ENCODE data around the gene DOCK4. TPM values are rescaled to one million over a fixed set of nuclear protein-coding genes. Genes with fewer than 3 reads are reported as not detected.
"Not testable (repeated sequence)": the region's sequence is repeated elsewhere in the genome, so short reads cannot be mapped to it uniquely, and the experiment has no call there.

Gene DOCK4
- total RNA-seq, 2 experiments from 2014 or later, result 0.36 to 1.1 TPM

- H3K27ac Mint-ChIP-seq, result no peak overlapping the region
- H3K4me3 Mint-ChIP-seq, result no peak overlapping the region
- DNase-seq, result no peak
- H3K36me3 Mint-ChIP-seq, result no peaks in the 10 kb centered on the region
- intact Hi-C loops (cut with micrococcal nuclease), result no loop called here
- H3K4me1 Mint-ChIP-seq (ENCODE audit: low read depth), result no peaks in the 10 kb centered on the region
- ChIA-PET POLR2A (no interaction called here), CTCF (no interaction called here)
- no peaks in the 10 kb centered on the region for H3K27me3 Mint-ChIP-seq
- peaks cover 14% of the 10 kb centered on the region for H3K9me3 Mint-ChIP-seq
These were observed 269.0 kb downstream of the DOCK4 start for GRCh38 chr7:111937163-111937562.

DNA sequence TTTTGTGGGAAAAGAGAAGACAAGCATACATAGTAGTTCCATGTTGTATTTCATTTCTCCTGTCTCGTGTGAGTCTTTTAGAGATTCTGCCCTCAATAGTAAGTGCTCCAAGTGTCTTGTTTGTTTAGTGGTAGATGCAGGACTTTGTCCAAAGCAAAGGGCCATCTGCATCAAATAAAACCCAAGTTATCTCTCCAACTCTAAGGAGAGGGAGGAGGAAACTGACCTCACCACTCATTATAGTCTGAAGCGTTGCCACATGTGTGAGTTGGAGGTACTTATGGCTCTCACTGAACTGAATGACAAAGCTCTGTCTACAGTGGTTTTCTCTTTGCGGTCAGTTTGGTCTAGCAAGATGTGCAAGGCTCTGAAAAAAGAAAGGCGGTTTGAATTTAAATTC, 272.6 kb downstream of the DOCK4 start:
- no peak overlapping the region for H3K4me3 Mint-ChIP-seq
- ChIA-PET POLR2A (no interaction called here), CTCF (no interaction called here)
- H3K27me3 Mint-ChIP-seq, result no peaks in the 10 kb centered on the region
- H3K36me3 Mint-ChIP-seq, result no peaks in the 10 kb centered on the region
- intact Hi-C loops (cut with micrococcal nuclease), result no loop called here
- peaks cover 2% of the 10 kb centered on the region for H3K4me1 Mint-ChIP-seq (ENCODE audit: low read depth)
- H3K9me3 Mint-ChIP-seq, result no peaks in the 10 kb centered on the region
- no peak for DNase-seq
- H3K27ac Mint-ChIP-seq, result no peak overlapping the region

DNA sequence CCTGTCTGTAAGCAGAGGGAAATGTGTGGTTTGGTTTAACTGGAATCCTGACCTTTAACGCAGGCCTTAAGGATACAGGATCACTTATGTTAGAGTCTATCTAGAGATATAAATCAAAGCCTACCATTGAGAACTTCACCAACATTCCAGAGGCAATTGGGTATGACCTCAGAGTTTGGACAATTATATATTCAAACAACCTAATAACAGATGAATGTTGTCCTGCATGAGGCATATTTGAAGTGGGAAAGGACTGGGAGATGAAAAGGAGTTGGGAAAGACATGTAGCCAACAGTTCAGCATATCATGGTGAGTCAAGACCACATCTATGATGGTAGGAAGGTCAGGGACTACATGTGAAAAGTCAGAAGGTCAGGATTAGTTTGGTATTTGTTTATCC, 274.2 kb downstream of the DOCK4 start:
- no peak for DNase-seq
- Mint-ChIP-seq H3K4me3 (no peak overlapping the region), H3K9me3 (no peaks in the 10 kb centered on the region), H3K36me3 (no peaks in the 10 kb centered on the region), H3K27ac (no peak overlapping the region), H3K4me1 (ENCODE audit: low read depth) (peaks cover 2% of the 10 kb centered on the region), H3K27me3 (no peaks in the 10 kb centered on the region)
- ChIA-PET POLR2A (no interaction called here), CTCF (no interaction called here)
- intact Hi-C loops (cut with micrococcal nuclease), result no loop called here

- Mint-ChIP-seq H3K9me3 (no peaks in the 10 kb centered on the region), H3K4me3 (no peak overlapping the region), H3K27me3 (no peaks in the 10 kb centered on the region), H3K36me3 (no peaks in the 10 kb centered on the region), H3K4me1 (ENCODE audit: low read depth) (peaks cover 2% of the 10 kb centered on the region), H3K27ac (no peak overlapping the region)
- intact Hi-C loops (cut with micrococcal nuclease), result no loop called here
- no peak for DNase-seq
- POLR2A ChIA-PET, result no interaction called here
- CTCF ChIA-PET, result no interaction called here
These were observed 275.1 kb downstream of the DOCK4 start for GRCh38 chr7:111931016-111931517.

DNA sequence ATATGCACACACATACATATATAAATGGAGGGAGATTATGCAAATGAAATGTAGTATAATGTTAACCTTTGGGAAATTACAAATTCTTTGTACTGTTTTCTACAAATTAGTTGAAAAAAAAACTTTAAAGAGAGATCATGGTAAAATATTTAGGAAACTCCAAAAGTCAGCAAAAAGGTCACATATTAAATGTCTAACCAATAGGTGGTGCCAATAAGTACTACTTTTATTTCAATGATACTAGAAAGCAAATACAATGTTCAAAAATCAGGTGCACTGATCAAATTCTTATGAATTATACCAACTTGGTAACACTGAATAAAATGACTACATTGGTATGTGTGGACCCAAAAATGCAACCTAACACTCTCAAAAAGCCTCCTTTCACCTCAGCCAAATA, 276.9 kb downstream of the DOCK4 start:
- ChIA-PET POLR2A (no interaction called here), CTCF (no interaction called here)
- H3K4me3 Mint-ChIP-seq, result no peak overlapping the region
- intact Hi-C loops (cut with micrococcal nuclease), result no loop called here
- H3K4me1 Mint-ChIP-seq (ENCODE audit: low read depth), result peaks cover 2% of the 10 kb centered on the region
- H3K9me3 Mint-ChIP-seq, result no peaks in the 10 kb centered on the region
- no peak overlapping the region for H3K27ac Mint-ChIP-seq
- H3K27me3 Mint-ChIP-seq, result no peaks in the 10 kb centered on the region
- H3K36me3 Mint-ChIP-seq, result no peaks in the 10 kb centered on the region
- no peak for DNase-seq

GRCh38 chr7:111927353-111928019, 278.7 kb downstream of the DOCK4 start:
- POLR2A ChIA-PET, result no interaction called here
- CTCF ChIA-PET, result no interaction called here
- H3K27ac Mint-ChIP-seq, result no peak overlapping the region

DNA sequence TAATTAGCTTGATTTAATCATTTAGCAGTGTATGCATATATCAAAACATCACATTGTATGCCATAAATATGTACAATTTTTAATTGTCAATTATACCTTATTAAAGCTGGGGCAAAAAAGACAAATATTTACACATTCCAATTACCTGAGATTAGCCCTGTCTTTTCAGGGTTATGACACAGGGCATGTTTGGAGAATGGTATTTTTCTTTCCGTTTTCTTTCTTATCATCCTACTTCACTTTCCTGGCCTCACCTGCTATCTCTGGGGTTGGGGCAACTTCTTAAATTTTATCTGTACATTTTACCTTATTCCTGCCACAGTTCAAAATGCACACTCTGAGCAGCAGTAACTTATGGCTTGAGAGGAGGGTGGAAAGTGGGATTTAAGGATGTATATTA, 285.9 kb downstream of the DOCK4 start:
- ChIA-PET POLR2A (no interaction called here), CTCF (no interaction called here)
- Mint-ChIP-seq H3K27ac (no peak overlapping the region), H3K9me3 (no peaks in the 10 kb centered on the region), H3K27me3 (peaks cover 2% of the 10 kb centered on the region), H3K36me3 (no peaks in the 10 kb centered on the region), H3K4me3 (no peak overlapping the region), H3K4me1 (ENCODE audit: low read depth) (no peaks in the 10 kb centered on the region)
- no peak for DNase-seq
- intact Hi-C loops (cut with micrococcal nuclease), result no loop called here

More at GRCh38 chr7:111927353-111928019, 278.7 kb downstream of the DOCK4 start:
- Mint-ChIP-seq H3K4me3 (no peak overlapping the region), H3K27me3 (no peaks in the 10 kb centered on the region), H3K4me1 (ENCODE audit: low read depth) (peaks cover 2% of the 10 kb centered on the region), H3K36me3 (no peaks in the 10 kb centered on the region), H3K9me3 (no peaks in the 10 kb centered on the region)
- intact Hi-C loops (cut with micrococcal nuclease), result no loop called here
- DNase-seq, result no peak

DNA sequence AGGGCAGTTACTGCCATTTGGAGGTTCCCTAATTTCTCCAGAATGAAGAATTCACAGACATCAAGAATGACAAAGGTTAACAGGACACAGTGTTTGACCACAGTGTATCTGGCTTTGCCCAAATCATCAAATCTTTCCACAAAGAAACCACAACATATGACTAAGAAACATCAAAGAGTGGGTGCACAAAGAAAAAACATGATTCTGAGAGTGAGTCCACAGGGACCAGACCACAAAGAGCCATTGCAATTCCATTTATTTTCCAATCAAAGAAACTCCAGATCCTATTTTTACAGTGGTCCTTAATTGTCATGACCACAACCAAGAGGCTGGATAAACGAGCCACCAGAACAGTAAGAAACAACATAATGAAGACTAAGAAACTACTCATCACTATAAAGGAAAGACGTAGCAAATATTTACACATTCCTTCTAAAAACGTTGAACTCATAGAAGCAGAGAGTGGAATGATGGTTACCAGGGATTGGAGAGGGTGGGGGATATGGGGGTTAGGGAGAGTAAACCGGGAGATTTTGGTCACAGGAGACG, 286.5 kb downstream of the DOCK4 start:
- no peak overlapping the region for H3K27ac Mint-ChIP-seq
- no peak overlapping the region for H3K4me3 Mint-ChIP-seq
- ChIA-PET POLR2A (no interaction called here), CTCF (no interaction called here)
- H3K9me3 Mint-ChIP-seq, result no peaks in the 10 kb centered on the region
- intact Hi-C loops (cut with micrococcal nuclease), result no loop called here
- H3K4me1 Mint-ChIP-seq (ENCODE audit: low read depth), result no peaks in the 10 kb centered on the region
- no peaks in the 10 kb centered on the region for H3K36me3 Mint-ChIP-seq
- peaks cover 2% of the 10 kb centered on the region for H3K27me3 Mint-ChIP-seq
- no peak for DNase-seq

- CTCF ChIA-PET, result no interaction called here
- H3K4me3 Mint-ChIP-seq, result no peak overlapping the region
These were observed 287.0 kb downstream of the DOCK4 start for GRCh38 chr7:111919164-111919563.

GRCh38 chr7:111918461-111918860, 287.7 kb downstream of the DOCK4 start:
- Mint-ChIP-seq H3K27ac (no peak overlapping the region), H3K4me1 (ENCODE audit: low read depth) (no peaks in the 10 kb centered on the region), H3K36me3 (no peaks in the 10 kb centered on the region), H3K4me3 (no peak overlapping the region), H3K9me3 (no peaks in the 10 kb centered on the region), H3K27me3 (peaks cover 2% of the 10 kb centered on the region)
- POLR2A ChIA-PET, result no interaction called here
- CTCF ChIA-PET, result no interaction called here
- DNase-seq, result no peak
- intact Hi-C loops (cut with micrococcal nuclease), result no loop called here

More at GRCh38 chr7:111919164-111919563, 287.0 kb downstream of the DOCK4 start:
- no peaks in the 10 kb centered on the region for H3K9me3 Mint-ChIP-seq
- H3K27ac Mint-ChIP-seq, result no peak overlapping the region
- no peak for DNase-seq
- POLR2A ChIA-PET, result no interaction called here
- H3K27me3 Mint-ChIP-seq, result peaks cover 2% of the 10 kb centered on the region
- no peaks in the 10 kb centered on the region for H3K36me3 Mint-ChIP-seq
- intact Hi-C loops (cut with micrococcal nuclease), result no loop called here
- H3K4me1 Mint-ChIP-seq (ENCODE audit: low read depth), result no peaks in the 10 kb centered on the region

GRCh38 chr7:111917404-111917803, 288.8 kb downstream of the DOCK4 start:
- POLR2A ChIA-PET; DNase-seq; intact Hi-C loops (cut with micrococcal nuclease); CTCF ChIA-PET; H3K27me3 Mint-ChIP-seq; H3K4me1 Mint-ChIP-seq (ENCODE audit: low read depth); H3K36me3 Mint-ChIP-seq; H3K4me3 Mint-ChIP-seq; H3K27ac Mint-ChIP-seq; H3K9me3 Mint-ChIP-seq: not testable (repeated sequence)

DNA sequence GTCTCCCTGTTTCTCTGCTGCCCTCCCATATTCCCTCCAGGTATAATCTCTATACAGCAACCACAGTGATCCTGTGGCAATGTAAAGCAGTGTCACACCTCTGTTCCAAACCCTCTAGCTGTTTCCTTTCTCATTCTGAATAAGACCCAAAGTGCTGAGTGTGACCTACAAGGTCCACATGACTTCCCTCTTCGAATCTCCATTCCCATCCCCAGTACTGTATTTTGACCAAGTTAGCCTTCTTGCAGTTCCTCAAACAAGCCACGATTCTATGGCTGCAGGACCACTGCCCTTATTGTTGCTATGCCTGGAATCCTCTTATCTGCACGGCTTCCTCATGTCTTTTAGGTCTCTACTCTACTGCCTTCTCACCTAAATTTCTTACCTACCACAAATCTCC, 291.9 kb downstream of the DOCK4 start:
- ChIA-PET POLR2A (no interaction called here), CTCF (no interaction called here)
- intact Hi-C loops (cut with micrococcal nuclease), result no loop called here
- H3K4me3 Mint-ChIP-seq, result no peak overlapping the region
- H3K4me1 Mint-ChIP-seq (ENCODE audit: low read depth), result no peaks in the 10 kb centered on the region
- no peak overlapping the region for H3K27ac Mint-ChIP-seq
- H3K9me3 Mint-ChIP-seq, result no peaks in the 10 kb centered on the region
- DNase-seq, result no peak
- H3K27me3 Mint-ChIP-seq, result peaks cover 2% of the 10 kb centered on the region
- H3K36me3 Mint-ChIP-seq, result no peaks in the 10 kb centered on the region

GRCh38 chr7:111911166-111911961, 294.8 kb downstream of the DOCK4 start:
- Mint-ChIP-seq H3K9me3 (no peaks in the 10 kb centered on the region), H3K27me3 (peaks cover 1% of the 10 kb centered on the region), H3K4me3 (no peak overlapping the region), H3K36me3 (no peaks in the 10 kb centered on the region), H3K27ac (no peak overlapping the region), H3K4me1 (ENCODE audit: low read depth) (no peaks in the 10 kb centered on the region)
- intact Hi-C loops (cut with micrococcal nuclease), result no loop called here
- ChIA-PET POLR2A (no interaction called here), CTCF (no interaction called here)
- no peak for DNase-seq

Measured in activated CD4-positive, alpha-beta memory T cell treated with anti-CD3 and anti-CD28 coated beads for 36 hours (primary cell).